H1 (cell line): Measurements from ENCODE around the gene AHRR. TPM values are rescaled to one million over a fixed set of nuclear protein-coding genes. Genes with fewer than 3 reads are reported as not detected.
"Not testable (repeated sequence)": the region's sequence is repeated elsewhere in the genome, so short reads cannot be mapped to it uniquely, and the experiment has no call there.

Experiments used
- CTCF ChIA-PET: fragments of 300-600 bp; sonication (Branson Sonifier 250); formaldehyde crosslinking; loops from one replicate; lab custom pipeline; 2021; ENCODE audit not compliant: partially characterized antibody; lab: Charles Lee
- POLR2A ChIA-PET: fragments of 300-600 bp; sonication (Branson Sonifier 250); formaldehyde crosslinking; loops from one replicate; lab custom pipeline; 2021; ENCODE audit warnings: inconsistent platforms; ENCODE audit not compliant: partially characterized antibody; lab: Charles Lee
- DNase-seq, 2 experiments: peaks; one replicate each; pipeline versions ENCODE4 v3.0.0 to v3.0.0-alpha.2; 2010 to 2022; ENCODE audit warnings: low spot score in 2 of 2, low read depth in 1 of 2, mixed read lengths in 1 of 2
- FAIRE-seq: peaks from 2 replicates; lab custom pipeline; 2011; peaks lifted over from hg19 to GRCh38; lab: Jason Lieb, UNC
- H2AFZ ChIP-seq: 2 replicates; pipeline ENCODE4 v1.8.1; 2012; ENCODE audit warnings: low read length, inconsistent platforms
- H2AK5ac ChIP-seq: 2 replicates; pipeline ENCODE4 v1.6.1; 2013; ENCODE audit warnings: low read depth, low read length
- H2BK120ac ChIP-seq: replicated peaks from 2 replicates; pipeline ENCODE3; 2013; ENCODE audit warnings: low read depth, low read length, inconsistent platforms
- H2BK12ac ChIP-seq: 2 replicates; pipeline ENCODE4 v1.6.1; 2013; ENCODE audit warnings: low read depth, low read length
- H2BK15ac ChIP-seq: 2 replicates; pipeline ENCODE4 v1.6.1; 2013; ENCODE audit warnings: low read length
- H2BK20ac ChIP-seq: 2 replicates; pipeline ENCODE4 v1.6.1; 2013; ENCODE audit warnings: low read length
- H2BK5ac ChIP-seq: 2 replicates; pipeline ENCODE4 v1.6.1; 2013; ENCODE audit warnings: low read depth, low read length
- H3K14ac ChIP-seq: 2 replicates; pipeline ENCODE4 v1.6.1; 2013; ENCODE audit warnings: inconsistent platforms; ENCODE audit not compliant: insufficient read length
- H3K18ac ChIP-seq: 2 replicates; pipeline ENCODE4 v1.6.1; 2013; ENCODE audit warnings: low read length; ENCODE audit errors: extremely low read depth
- H3K23ac ChIP-seq: 2 replicates; pipeline ENCODE4 v1.6.1; 2013; ENCODE audit warnings: inconsistent platforms; ENCODE audit not compliant: insufficient read length
- H3K23me2 ChIP-seq: 2 replicates; pipeline ENCODE4 v1.6.1; 2013; ENCODE audit warnings: low read depth, low read length
- H3K27ac ChIP-seq: 2 replicates; pipeline ENCODE4 v1.6.1; 2011; ENCODE audit warnings: low read depth, low read length, inconsistent platforms
- H3K27me3 ChIP-seq, 4 experiments: replicated peaks in 1 of 4; 1 replicate in 1 of 4; 2 replicates in 3 of 4; pipeline versions ENCODE4 v1.6.1 to v1.8.1; 2011 to 2013; ENCODE audit warnings: low read length in 3 of 4, mild to moderate bottlenecking in 3 of 4, inconsistent platforms in 2 of 4, mixed read lengths in 2 of 4, moderate library complexity in 1 of 4; ENCODE audit not compliant: control insufficient read depth in 3 of 4, insufficient read depth in 3 of 4; ENCODE audit errors: extremely low read depth in 1 of 4
- H3K36me3 ChIP-seq, 4 experiments: 2 replicates each; pipeline versions ENCODE4 v1.6.1 to v1.8.1; 2011 to 2013; ENCODE audit warnings: mild to moderate bottlenecking in 4 of 4, low read length in 3 of 4, moderate library complexity in 2 of 4, control low read depth in 1 of 4, inconsistent platforms in 1 of 4; ENCODE audit not compliant: insufficient read depth in 4 of 4, control insufficient read depth in 2 of 4
- H3K4ac ChIP-seq: replicated peaks from 2 replicates; pipeline ENCODE3; 2013; ENCODE audit warnings: low read length, low read depth, mixed read lengths, inconsistent platforms; ENCODE audit not compliant: insufficient read length
- H3K4me1 ChIP-seq, 4 experiments: replicated peaks in 1 of 4; 1 replicate in 1 of 4; 2 replicates in 3 of 4; pipeline versions ENCODE4 v1.6.1 to v1.8.1; 2011 to 2013; ENCODE audit warnings: low read length in 3 of 4, inconsistent platforms in 2 of 4, mixed read lengths in 1 of 4; ENCODE audit not compliant: insufficient read depth in 4 of 4, control insufficient read depth in 3 of 4
- H3K4me2 ChIP-seq, 2 experiments: 2 replicates each; pipeline versions ENCODE4 v1.6.1 to v1.8.1; 2011 to 2013; ENCODE audit warnings: low read depth in 2 of 2, low read length in 2 of 2, control low read depth in 1 of 2, inconsistent platforms in 1 of 2, mild to moderate bottlenecking in 1 of 2; ENCODE audit not compliant: insufficient read depth in 1 of 2
- H3K4me3 ChIP-seq, 4 experiments: fragments of 200-600, 300-600 bp in 1 of 4; sonication (generic), shearing (Covaris generic), sonication (Bioruptor Twin) in 1 of 4; 2 replicates each; pipeline versions ENCODE4 v1.5.1 to v1.8.1; 2011 to 2016; ENCODE audit warnings: low read length in 4 of 4, low read depth in 3 of 4, control low read depth in 2 of 4, inconsistent platforms in 2 of 4, mild to moderate bottlenecking in 2 of 4, mixed read lengths in 1 of 4, moderate library complexity in 1 of 4; ENCODE audit not compliant: insufficient read depth in 2 of 4; ENCODE audit errors: extremely low read depth in 1 of 4
- H3K56ac ChIP-seq: replicated peaks from 2 replicates; pipeline ENCODE3; 2013; ENCODE audit warnings: low read depth, mild to moderate bottlenecking, mixed read lengths, low read length, inconsistent platforms; ENCODE audit not compliant: insufficient read length
- H3K79me1 ChIP-seq: 2 replicates; pipeline ENCODE4 v1.6.1; 2013; ENCODE audit warnings: low read depth, low read length, control low read depth
- H3K79me2 ChIP-seq, 2 experiments: 2 replicates each; pipeline versions ENCODE4 v1.6.1 to v1.8.1; 2012 to 2013; ENCODE audit warnings: low read length in 2 of 2, mild to moderate bottlenecking in 2 of 2, inconsistent platforms in 1 of 2; ENCODE audit not compliant: insufficient read depth in 2 of 2, control insufficient read depth in 1 of 2
- H3K9ac ChIP-seq, 4 experiments: replicated peaks in 1 of 4; 1 replicate in 1 of 4; 2 replicates in 3 of 4; pipeline versions ENCODE4 v1.6.1 to v1.8.1; 2011 to 2013; ENCODE audit warnings: low read depth in 3 of 4, low read length in 3 of 4, control low read depth in 2 of 4, mild to moderate bottlenecking in 2 of 4, moderate library complexity in 2 of 4, inconsistent platforms in 1 of 4; ENCODE audit errors: extremely low read depth in 1 of 4
- H3K9me3 ChIP-seq, 2 experiments: 2 replicates each; pipeline versions ENCODE4 v1.6.1 to v1.8.1; 2012 to 2013; ENCODE audit warnings: mild to moderate bottlenecking in 2 of 2, moderate library complexity in 2 of 2, control low read depth in 1 of 2, inconsistent platforms in 1 of 2, low read depth in 1 of 2, low read length in 1 of 2, mixed read lengths in 1 of 2; ENCODE audit not compliant: insufficient read depth in 2 of 2
- H4K20me1 ChIP-seq, 2 experiments: replicated peaks in 1 of 2; 2 replicates each; pipeline versions ENCODE3 to v1.8.1; 2011 to 2013; ENCODE audit warnings: inconsistent platforms in 2 of 2, low read length in 2 of 2, mild to moderate bottlenecking in 1 of 2; ENCODE audit not compliant: insufficient read depth in 2 of 2, control insufficient read depth in 1 of 2
- H4K5ac ChIP-seq: 2 replicates; pipeline ENCODE4 v1.6.1; 2013; ENCODE audit warnings: low read length, low read depth, mixed read lengths, inconsistent platforms; ENCODE audit not compliant: insufficient read length
- H4K8ac ChIP-seq: 2 replicates; pipeline ENCODE4 v1.8.0; 2013; ENCODE audit warnings: mild to moderate bottlenecking, moderate library complexity, low read length, inconsistent platforms; ENCODE audit not compliant: insufficient read depth; ENCODE audit errors: extremely low read depth
- H4K91ac ChIP-seq: replicated peaks from 2 replicates; pipeline ENCODE3; 2013; ENCODE audit warnings: low read length, mixed read lengths, inconsistent platforms; ENCODE audit not compliant: insufficient read length
- WGBS, 2 experiments: shearing (Covaris generic) in 1 of 2; methylation state at CpG; one replicate each; pipeline versions ENCODE4 v1.1.6 to v1.1.7; 2013 to 2015; ENCODE audit warnings: low lambda C conversion rate in 2 of 2, mixed read lengths in 2 of 2, inconsistent platforms in 1 of 2, low coverage in 1 of 2, missing lambda C conversion rate in 1 of 2; ENCODE audit not compliant: insufficient replicate concordance in 2 of 2, insufficient coverage in 1 of 2, insufficient read length in 1 of 2; ENCODE audit errors: extremely low coverage in 1 of 2, missing lambda C conversion rate in 1 of 2; 5-methylcytosine and 5-hydroxymethylcytosine counted together
- polyA plus RNA-seq, 7 experiments: library from polyadenylated mRNA; depleted of rRNA in 3 of 7; stranded (reverse) in 5 of 7; unstranded in 2 of 7; fragments of >200 nt in 5 of 7; fragments of 200-250 nt in 2 of 7; gene quantifications; 1 replicate in 5 of 7; 2 replicates in 1 of 7; 4 replicates in 1 of 7; pipeline versions ENCODE4 v1.2.1 to v1.2.3, GENCODE V29; 2011 to 2013; ENCODE audit warnings: missing spikeins in 2 of 7, mixed read lengths in 2 of 7
- total RNA-seq: library from RNA; stranded (reverse); fragmentation: NEBNext Ultra II Directional; extraction: Animal tissue kit (Norgen Biotek cat#: 25700); gene quantifications from 2 replicates; pipeline ENCODE4 v1.2.1, GENCODE V29; 2021

AHRR gene
- total and polyA plus RNA-seq, 2 of the 8 experiments (the other 6 are each of a cell fraction or from before 2014, with no cell fraction given): 0.41 to 0.80 TPM

- WGBS, 2 experiments: 89% methylated on average over 18 of the region's 21 CpGs; no CpG with 5 or more reads in 1 of the 2 experiments
- H4K5ac ChIP-seq, H3K36me3 ChIP-seq, H3K4me3 ChIP-seq, H2BK15ac ChIP-seq, H2AK5ac ChIP-seq, H3K4me2 ChIP-seq, H2BK120ac ChIP-seq, CTCF ChIA-PET, H3K23ac ChIP-seq, H2BK12ac ChIP-seq, FAIRE-seq, H3K18ac ChIP-seq, H4K8ac ChIP-seq, H3K56ac ChIP-seq, H4K20me1 ChIP-seq, H3K4ac ChIP-seq, H3K27ac ChIP-seq, H3K23me2 ChIP-seq, H2BK20ac ChIP-seq, DNase-seq, H2AFZ ChIP-seq, H3K14ac ChIP-seq, H4K91ac ChIP-seq, H3K79me1 ChIP-seq, H2BK5ac ChIP-seq, H3K27me3 ChIP-seq, H3K9ac ChIP-seq, H3K9me3 ChIP-seq: not testable (repeated sequence)
- Histone ChIP-seq H3K4me1 (peaks cover 0 to 16% (median 8%) of the 10 kb centered on the region in 4 experiments; a peak in 4 of 7 replicates), H3K79me2 (peaks cover 0 to 10% of the 10 kb centered on the region in 2 experiments; a peak in 1 of 4 replicates)
- POLR2A ChIA-PET: interaction anchor here (0.8 to 1.8 kb wide), 2 partner anchors 16 to 20 kb away, joined by 3 to 4 read pairs; partner anchors contain the start of gene AHRR
Observed at GRCh38 chr5:300691-301435, 20.7 kb upstream of the AHRR start.
